ENCODE measurements around the gene ACAN. TPM values are rescaled to one million over a fixed set of nuclear protein-coding genes. Genes with fewer than 3 reads are reported as not detected.

Gene ACAN
- total and polyA plus RNA-seq, 10 of the 15 experiments (the other 5 are each of a cell fraction or from before 2014, with no cell fraction given), result not detected

- BruUV-seq (replicated peaks), result TSS peak; percentile 52
- H3K27me3 ChIP-seq (replicated peaks in 1 of 2; ENCODE audit: control insufficient read depth in 2 of 2, insufficient read depth in 2 of 2, low read length in 1 of 2), result no peaks in the 10 kb centered on the region
- ATAC-seq (no peak), FAIRE-seq (no peak), DNase-seq (ENCODE audit: low read depth, low spot score) (no peak)
- H2AFZ ChIP-seq (ENCODE audit: control insufficient read depth, low read depth, low read length), result no peak overlapping the region
- WGBS (ENCODE audit: insufficient coverage, insufficient replicate concordance, low lambda C conversion rate, missing lambda C conversion rate), result 68% methylated on average over 31 of the region's 31 CpGs
- no peaks in the 10 kb centered on the region for H3K4me1 ChIP-seq (ENCODE audit: control insufficient read depth, insufficient read depth, low read length)
- no peak overlapping the region for H3K4me3 ChIP-seq
- no peaks in the 10 kb centered on the region for H4K20me1 ChIP-seq (ENCODE audit: control insufficient read depth, insufficient read depth)
- ChIA-PET POLR2A (no interaction called here), CTCF (interaction anchor here (0.6 to 2.0 kb wide), 6 partner anchors 11 to 414 kb away, joined by 3 to 8 read pairs (median 3); partner anchors contain the start of genes HAPLN3 and MRPL46), RAD21 (ENCODE audit: unreplicated experiment) (interaction anchor here (1.0 kb wide), 1 partner anchor 24 kb away, joined by 3 read pairs; no protein-coding TSS in a partner anchor), SMC1A (ENCODE audit: uncharacterized antibody, unreplicated experiment) (interaction anchor here (1.0 to 1.3 kb wide), 2 partner anchors 24 to 257 kb away, joined by 3 read pairs; no protein-coding TSS in a partner anchor)
- intact Hi-C loops (cut with micrococcal nuclease; ENCODE audit: unreplicated experiment), result no loop called here
- H3K79me2 ChIP-seq (ENCODE audit: control insufficient read depth, insufficient read depth, low read length), result no peaks in the 10 kb centered on the region
- H3K4me2 ChIP-seq (ENCODE audit: control insufficient read depth, insufficient read depth), result no peak overlapping the region
- H3K9me3 ChIP-seq (replicated peaks; ENCODE audit: control insufficient read depth, insufficient read depth, low read length), result no peaks in the 10 kb centered on the region
- H3K9ac ChIP-seq (ENCODE audit: control insufficient read depth, insufficient read depth, low read length), result no peak overlapping the region
- H3K27ac ChIP-seq (ENCODE audit: control insufficient read depth, insufficient read depth), result no peak overlapping the region
- no peaks in the 10 kb centered on the region for H3K36me3 ChIP-seq (ENCODE audit: control insufficient read depth in 2 of 2, insufficient read depth in 2 of 2, low read length in 1 of 2)
- in situ Hi-C loops (cut with MboI), result no loop called here
- TF ChIP-seq HDAC2 (IDR thresholded peaks at IDR 0.05), result no peak
- no peak for TF ChIP-seq BCL11A (IDR thresholded peaks at IDR 0.05; ENCODE audit: low read depth, low read length)
- no peak for TF ChIP-seq POLR2AphosphoS2 (IDR thresholded peaks at IDR 0.05; ENCODE audit: low read depth, low read length)
- TF ChIP-seq CBX3 (IDR thresholded peaks at IDR 0.05; ENCODE audit: borderline replicate concordance, low read depth), result no peak
- no peak for TF ChIP-seq CTCF (IDR thresholded peaks at IDR 0.05 in 2 of 3, conservative IDR thresholded peaks at IDR 0.05 in 1 of 3; ENCODE audit: control insufficient read depth in 2 of 3, extremely low read depth in 1 of 3, insufficient read depth in 1 of 3, low read depth in 3 of 3, low read length in 3 of 3)
- no peak for TF ChIP-seq BHLHE40 (IDR thresholded peaks at IDR 0.05; ENCODE audit: borderline replicate concordance in 1 of 2, low read depth in 2 of 2, low read length in 1 of 2)
- TF ChIP-seq RAD51 (IDR thresholded peaks at IDR 0.05), result no peak
- TF ChIP-seq MTA2 (IDR thresholded peaks at IDR 0.05; ENCODE audit: low read depth), result no peak
- no peak for TF ChIP-seq CUX1 (IDR thresholded peaks at IDR 0.05; ENCODE audit: insufficient replicate concordance, low read depth, low read length)
- TF ChIP-seq BCL3 (IDR thresholded peaks at IDR 0.05; ENCODE audit: borderline replicate concordance, insufficient read depth, low read depth, low read length, poor library complexity, severe bottlenecking), result no peak
These were observed 77.9 kb downstream of the ACAN start for GRCh38 chr15:88880944-88881740.

Data from GM12878 (cell line).